NB4 (cell line): ENCODE data around the gene SPAAR.

Source experiments
- DNase-seq: peaks from one replicate; pipeline ENCODE4 v3.0.0; 2010; ENCODE audit warnings: low read depth
- H3K4me3 ChIP-seq: one replicate; pipeline ENCODE4 v1.5.1; 2011; ENCODE audit warnings: mild to moderate bottlenecking, low read depth, low read length, moderate library complexity
- CTCF ChIP-seq: IDR thresholded peaks from one replicate; pipeline ENCODE4 v1.5.1; 2012; ENCODE audit warnings: low read depth, low read length
- MAX ChIP-seq: IDR thresholded peaks from 2 replicates; pipeline ENCODE4 v1.6.1; 2011; ENCODE audit warnings: low read depth, low read length
- MYC ChIP-seq: IDR thresholded peaks from 2 replicates; pipeline ENCODE4 v1.6.1; 2011; ENCODE audit warnings: low read depth, low read length
- POLR2A ChIP-seq: IDR thresholded peaks from 2 replicates; pipeline ENCODE4 v1.6.1; 2011; ENCODE audit warnings: mild to moderate bottlenecking; ENCODE audit not compliant: insufficient read length; ENCODE audit errors: extremely low read depth

The SPAAR gene

GRCh38 chr9:35905051-35905781 is 4.1 kb upstream of the SPAAR start:
- DNase-seq, result no peak
- TF ChIP-seq POLR2A (no peak), CTCF (no peak), MAX (no peak), MYC (no peak)
- H3K4me3 ChIP-seq, result no peak overlapping the region

GRCh38 chr9:35905912-35906679 is 3.2 kb upstream of the SPAAR start, which contains the start of gene HRCT1:
HRCT1 (plus strand) TSS chr9:35906202; CDS start chr9:35906288, 86 bp downstream.
- no peak for DNase-seq
- TF ChIP-seq POLR2A (no peak), CTCF (no peak), MAX (no peak), MYC (no peak)
- H3K4me3 ChIP-seq, result no peak within 1 kb of the TSS

- H3K4me3 ChIP-seq, result no peak overlapping the region
- DNase-seq, result no peak
- TF ChIP-seq MAX, result no peak
- no peak for TF ChIP-seq MYC
- no peak for TF ChIP-seq POLR2A
- TF ChIP-seq CTCF, result no peak
These were observed 2.2 kb upstream of the SPAAR start for GRCh38 chr9:35906923-35907699.

- no peak for DNase-seq
- TF ChIP-seq POLR2A (no peak), MYC (no peak), CTCF (no peak), MAX (no peak)
- H3K4me3 ChIP-seq, result no peak overlapping the region
These were observed 1.4 kb upstream of the SPAAR start for GRCh38 chr9:35907711-35908503.
